IMR-90 (cell line): ENCODE data around the gene WASF3.

Experiments
- CTCF ChIP-seq: conservative IDR thresholded peaks from 2 replicates; pipeline ENCODE4 v1.5.1; 2012; ENCODE audit warnings: mild to moderate bottlenecking, low read depth, low read length, improper control_type of control experiment
- MXI1 ChIP-seq: IDR thresholded peaks from 2 replicates; pipeline ENCODE4 v1.6.1; 2012; ENCODE audit warnings: low read depth, mild to moderate bottlenecking, low read length, moderate library complexity, borderline replicate concordance
- POLR2A ChIP-seq: IDR thresholded peaks from 2 replicates; pipeline ENCODE4 v1.6.1; 2012; ENCODE audit warnings: mild to moderate bottlenecking, low read depth, low read length
- USF2 ChIP-seq: fragments of 150-350 bp; IDR thresholded peaks from 2 replicates; pipeline ENCODE4 v1.6.1; 2017; ENCODE audit warnings: mild to moderate bottlenecking, antibody characterized with exemption, low read length, low read depth

GRCh38 chr13:26602783-26603182 is 45.3 kb downstream of the WASF3 start:
- TF ChIP-seq CTCF (no peak), POLR2A (no peak), USF2 (no peak), MXI1 (no peak)
